ENCODE data around the gene PDZRN4.

PDZRN4 gene

DNA sequence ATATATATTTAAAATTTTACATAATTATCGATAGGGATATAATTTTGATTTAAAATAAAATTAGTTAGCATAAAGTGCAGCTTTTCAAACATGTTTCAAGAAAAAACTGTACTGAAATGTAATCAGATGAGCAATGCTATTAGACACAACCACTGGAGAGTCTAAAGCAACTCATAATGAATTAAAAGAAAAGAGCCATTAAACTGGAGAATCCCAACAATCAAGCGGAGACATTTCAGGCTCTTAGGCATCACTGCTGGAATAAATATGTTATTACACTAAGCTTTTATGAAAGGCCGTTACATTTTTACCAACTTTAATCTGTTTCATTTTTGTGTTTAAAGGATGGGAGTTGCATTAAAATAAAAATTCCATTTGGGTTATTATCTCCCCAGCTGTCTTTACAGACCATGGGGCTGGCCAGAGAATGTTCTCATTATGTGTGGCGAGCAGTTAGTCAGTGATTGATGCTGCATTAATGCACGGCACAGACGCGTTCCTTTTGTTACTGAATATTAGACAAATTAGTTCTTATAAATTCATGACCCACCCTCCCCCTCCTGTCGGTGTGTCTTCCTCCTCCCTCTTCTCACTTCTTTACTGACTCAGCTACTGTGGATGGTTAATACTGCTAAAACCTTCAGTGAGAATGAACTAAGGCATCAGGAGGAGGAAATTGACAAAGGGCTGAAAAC lies 156.8 kb downstream of the PDZRN4 start:
- TF ChIP-seq POLR2AphosphoS5 (IDR thresholded peaks at IDR 0.05; ENCODE audit: low read depth, low read length) (no peak), TAF1 (IDR thresholded peaks at IDR 0.05; ENCODE audit: borderline replicate concordance, insufficient read depth, low read length) (no peak), FOXP2 (optimal IDR thresholded peaks at IDR 0.05; ENCODE audit: borderline replicate concordance, extremely low read depth, extremely low read length, insufficient read depth) (no peak), SIN3A (IDR thresholded peaks at IDR 0.05; ENCODE audit: borderline replicate concordance, insufficient read depth, low read length) (no peak)
- TF ChIP-seq, protein P1, sequence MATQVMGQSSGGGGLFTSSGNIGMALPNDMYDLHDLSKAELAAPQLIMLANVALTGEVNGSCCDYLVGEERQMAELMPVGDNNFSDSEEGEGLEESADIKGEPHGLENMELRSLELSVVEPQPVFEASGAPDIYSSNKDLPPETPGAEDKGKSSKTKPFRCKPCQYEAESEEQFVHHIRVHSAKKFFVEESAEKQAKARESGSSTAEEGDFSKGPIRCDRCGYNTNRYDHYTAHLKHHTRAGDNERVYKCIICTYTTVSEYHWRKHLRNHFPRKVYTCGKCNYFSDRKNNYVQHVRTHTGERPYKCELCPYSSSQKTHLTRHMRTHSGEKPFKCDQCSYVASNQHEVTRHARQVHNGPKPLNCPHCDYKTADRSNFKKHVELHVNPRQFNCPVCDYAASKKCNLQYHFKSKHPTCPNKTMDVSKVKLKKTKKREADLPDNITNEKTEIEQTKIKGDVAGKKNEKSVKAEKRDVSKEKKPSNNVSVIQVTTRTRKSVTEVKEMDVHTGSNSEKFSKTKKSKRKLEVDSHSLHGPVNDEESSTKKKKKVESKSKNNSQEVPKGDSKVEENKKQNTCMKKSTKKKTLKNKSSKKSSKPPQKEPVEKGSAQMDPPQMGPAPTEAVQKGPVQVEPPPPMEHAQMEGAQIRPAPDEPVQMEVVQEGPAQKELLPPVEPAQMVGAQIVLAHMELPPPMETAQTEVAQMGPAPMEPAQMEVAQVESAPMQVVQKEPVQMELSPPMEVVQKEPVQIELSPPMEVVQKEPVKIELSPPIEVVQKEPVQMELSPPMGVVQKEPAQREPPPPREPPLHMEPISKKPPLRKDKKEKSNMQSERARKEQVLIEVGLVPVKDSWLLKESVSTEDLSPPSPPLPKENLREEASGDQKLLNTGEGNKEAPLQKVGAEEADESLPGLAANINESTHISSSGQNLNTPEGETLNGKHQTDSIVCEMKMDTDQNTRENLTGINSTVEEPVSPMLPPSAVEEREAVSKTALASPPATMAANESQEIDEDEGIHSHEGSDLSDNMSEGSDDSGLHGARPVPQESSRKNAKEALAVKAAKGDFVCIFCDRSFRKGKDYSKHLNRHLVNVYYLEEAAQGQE (IDR thresholded peaks at IDR 0.05; ENCODE audit: insufficient read depth in 1 of 2, low read depth in 2 of 2, low read length in 2 of 2): no peak

DNA sequence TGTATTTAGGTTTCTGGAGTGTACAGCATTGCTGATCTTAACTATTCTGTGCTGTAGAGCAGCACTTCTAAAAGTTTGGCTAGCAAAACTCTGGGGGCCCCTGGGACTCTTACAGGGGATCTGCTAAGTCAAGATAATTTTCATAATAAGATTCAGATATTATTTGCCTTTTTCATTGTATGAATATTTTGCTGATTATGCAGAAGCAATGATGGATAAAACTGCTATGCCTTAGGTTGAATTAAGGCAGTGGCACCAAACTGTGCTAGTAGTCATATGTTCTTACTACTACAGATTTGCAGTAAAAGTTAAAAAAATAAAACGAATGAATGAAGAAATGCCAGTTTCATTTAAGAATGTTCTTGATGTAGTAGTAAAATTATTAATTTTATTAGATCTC lies 160.1 kb downstream of the PDZRN4 start:
- TF ChIP-seq POLR2AphosphoS5 (IDR thresholded peaks at IDR 0.05; ENCODE audit: low read depth, low read length): no peak
- no peak for TF ChIP-seq FOXP2 (optimal IDR thresholded peaks at IDR 0.05; ENCODE audit: borderline replicate concordance, extremely low read depth, extremely low read length, insufficient read depth)
- TF ChIP-seq TAF1 (IDR thresholded peaks at IDR 0.05; ENCODE audit: borderline replicate concordance, insufficient read depth, low read length): no peak
- TF ChIP-seq, protein P1 (IDR thresholded peaks at IDR 0.05; ENCODE audit: insufficient read depth in 1 of 2, low read depth in 2 of 2, low read length in 2 of 2): no peak
- no peak for TF ChIP-seq SIN3A (IDR thresholded peaks at IDR 0.05; ENCODE audit: borderline replicate concordance, insufficient read depth, low read length)

DNA sequence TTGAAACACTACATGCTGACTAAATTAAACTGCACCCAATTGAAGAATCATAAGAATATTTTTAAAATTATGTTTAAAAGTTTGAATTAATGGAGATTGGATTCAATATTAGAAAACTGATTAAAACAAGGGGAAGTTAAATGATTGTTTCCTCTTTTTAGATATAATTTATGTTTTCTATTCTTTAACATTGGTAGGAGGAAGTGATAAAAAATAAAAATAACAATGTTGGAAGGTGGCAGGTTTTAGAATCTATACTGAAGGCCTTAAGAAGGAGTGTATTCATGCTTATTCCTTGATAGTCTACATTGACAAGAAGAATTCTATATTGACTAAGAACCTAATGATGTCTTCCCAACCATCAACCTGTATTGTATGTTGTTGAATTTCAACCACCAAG lies 168.1 kb downstream of the PDZRN4 start:
- TF ChIP-seq FOXP2 (optimal IDR thresholded peaks at IDR 0.05; ENCODE audit: borderline replicate concordance, extremely low read depth, extremely low read length, insufficient read depth): no peak
- no peak for TF ChIP-seq TAF1 (IDR thresholded peaks at IDR 0.05; ENCODE audit: borderline replicate concordance, insufficient read depth, low read length)
- TF ChIP-seq, protein P1 (IDR thresholded peaks at IDR 0.05; ENCODE audit: insufficient read depth in 1 of 2, low read depth in 2 of 2, low read length in 2 of 2): no peak
- TF ChIP-seq SIN3A (IDR thresholded peaks at IDR 0.05; ENCODE audit: borderline replicate concordance, insufficient read depth, low read length): no peak
- TF ChIP-seq POLR2AphosphoS5 (IDR thresholded peaks at IDR 0.05; ENCODE audit: low read depth, low read length): no peak

DNA sequence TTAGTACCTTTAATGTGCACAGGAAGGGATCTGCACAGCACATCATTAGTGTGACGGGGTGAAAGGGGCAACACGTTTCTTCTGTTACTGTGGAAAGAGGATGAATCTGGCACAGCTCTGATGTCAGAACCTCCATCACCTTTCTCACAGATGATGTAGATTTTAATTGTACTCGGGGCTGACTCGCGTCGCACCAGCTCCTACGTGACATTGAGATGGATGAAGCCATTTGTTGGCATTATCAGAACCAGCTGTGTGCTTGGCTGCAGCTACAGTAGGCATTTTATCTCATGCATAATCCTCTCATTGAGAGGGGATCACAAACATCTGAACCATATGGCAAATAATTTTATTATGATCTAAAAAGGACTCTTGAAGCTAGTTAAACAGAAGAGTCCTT lies 173.6 kb downstream of the PDZRN4 start:
- TF ChIP-seq FOXP2 (optimal IDR thresholded peaks at IDR 0.05; ENCODE audit: borderline replicate concordance, extremely low read depth, extremely low read length, insufficient read depth) (no peak), POLR2AphosphoS5 (IDR thresholded peaks at IDR 0.05; ENCODE audit: low read depth, low read length) (no peak), TAF1 (IDR thresholded peaks at IDR 0.05; ENCODE audit: borderline replicate concordance, insufficient read depth, low read length) (no peak), SIN3A (IDR thresholded peaks at IDR 0.05; ENCODE audit: borderline replicate concordance, insufficient read depth, low read length) (no peak)
- TF ChIP-seq, protein P1 (IDR thresholded peaks at IDR 0.05; ENCODE audit: insufficient read depth in 1 of 2, low read depth in 2 of 2, low read length in 2 of 2): no peak

All from PFSK-1 (cell line).